Measurements from ENCODE around the gene MGMT. TPM values are rescaled to one million over a fixed set of nuclear protein-coding genes. Genes with fewer than 3 reads are reported as not detected.

The MGMT gene
- total RNA-seq, 3 donors from 2014 or later: 34.1 to 57.8 (median 46.7) TPM

DNA sequence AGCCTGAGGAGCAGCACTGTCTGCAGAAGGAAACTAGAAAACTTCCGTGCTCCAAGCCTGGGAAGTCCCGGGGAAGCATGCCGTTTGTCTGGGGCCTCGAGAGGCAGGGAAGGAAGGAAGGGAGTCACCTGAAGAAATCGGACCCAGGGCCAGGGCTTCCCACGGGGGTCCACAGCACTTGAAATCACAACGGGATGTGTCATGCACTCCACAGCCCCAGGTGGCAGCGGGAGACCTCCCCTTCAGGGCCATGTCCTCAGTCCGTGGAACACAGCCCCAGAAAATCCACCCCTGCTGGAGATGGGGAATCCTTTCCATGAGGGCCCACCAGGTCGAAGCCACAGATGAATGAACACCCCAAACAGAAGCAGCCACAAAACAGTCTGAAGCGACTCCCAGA lies 239.5 kb downstream of the MGMT start:
- H3K4me3 ChIP-seq: no peak overlapping the region
- H3K36me3 ChIP-seq: no peaks in the 10 kb centered on the region
- no peaks in the 10 kb centered on the region for H3K27me3 ChIP-seq
- DNase-seq (ENCODE audit: low spot score in 2 of 2): no peak
- peaks cover 0 to 8% of the 10 kb centered on the region in 2 donors for H3K4me1 ChIP-seq
- intact Hi-C loops (cut with DNase I; ENCODE audit: low total_unique reads): no loop called here
- H3K27ac ChIP-seq: no peak overlapping the region
- no peaks in the 10 kb centered on the region for H3K9me3 ChIP-seq
- TF ChIP-seq, protein P1, sequence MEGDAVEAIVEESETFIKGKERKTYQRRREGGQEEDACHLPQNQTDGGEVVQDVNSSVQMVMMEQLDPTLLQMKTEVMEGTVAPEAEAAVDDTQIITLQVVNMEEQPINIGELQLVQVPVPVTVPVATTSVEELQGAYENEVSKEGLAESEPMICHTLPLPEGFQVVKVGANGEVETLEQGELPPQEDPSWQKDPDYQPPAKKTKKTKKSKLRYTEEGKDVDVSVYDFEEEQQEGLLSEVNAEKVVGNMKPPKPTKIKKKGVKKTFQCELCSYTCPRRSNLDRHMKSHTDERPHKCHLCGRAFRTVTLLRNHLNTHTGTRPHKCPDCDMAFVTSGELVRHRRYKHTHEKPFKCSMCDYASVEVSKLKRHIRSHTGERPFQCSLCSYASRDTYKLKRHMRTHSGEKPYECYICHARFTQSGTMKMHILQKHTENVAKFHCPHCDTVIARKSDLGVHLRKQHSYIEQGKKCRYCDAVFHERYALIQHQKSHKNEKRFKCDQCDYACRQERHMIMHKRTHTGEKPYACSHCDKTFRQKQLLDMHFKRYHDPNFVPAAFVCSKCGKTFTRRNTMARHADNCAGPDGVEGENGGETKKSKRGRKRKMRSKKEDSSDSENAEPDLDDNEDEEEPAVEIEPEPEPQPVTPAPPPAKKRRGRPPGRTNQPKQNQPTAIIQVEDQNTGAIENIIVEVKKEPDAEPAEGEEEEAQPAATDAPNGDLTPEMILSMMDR (IDR thresholded peaks at IDR 0.05): no peak
- TF ChIP-seq POLR2AphosphoS5 (IDR thresholded peaks at IDR 0.05) (no peak), POLR2A (IDR thresholded peaks at IDR 0.05) (no peak)

DNA sequence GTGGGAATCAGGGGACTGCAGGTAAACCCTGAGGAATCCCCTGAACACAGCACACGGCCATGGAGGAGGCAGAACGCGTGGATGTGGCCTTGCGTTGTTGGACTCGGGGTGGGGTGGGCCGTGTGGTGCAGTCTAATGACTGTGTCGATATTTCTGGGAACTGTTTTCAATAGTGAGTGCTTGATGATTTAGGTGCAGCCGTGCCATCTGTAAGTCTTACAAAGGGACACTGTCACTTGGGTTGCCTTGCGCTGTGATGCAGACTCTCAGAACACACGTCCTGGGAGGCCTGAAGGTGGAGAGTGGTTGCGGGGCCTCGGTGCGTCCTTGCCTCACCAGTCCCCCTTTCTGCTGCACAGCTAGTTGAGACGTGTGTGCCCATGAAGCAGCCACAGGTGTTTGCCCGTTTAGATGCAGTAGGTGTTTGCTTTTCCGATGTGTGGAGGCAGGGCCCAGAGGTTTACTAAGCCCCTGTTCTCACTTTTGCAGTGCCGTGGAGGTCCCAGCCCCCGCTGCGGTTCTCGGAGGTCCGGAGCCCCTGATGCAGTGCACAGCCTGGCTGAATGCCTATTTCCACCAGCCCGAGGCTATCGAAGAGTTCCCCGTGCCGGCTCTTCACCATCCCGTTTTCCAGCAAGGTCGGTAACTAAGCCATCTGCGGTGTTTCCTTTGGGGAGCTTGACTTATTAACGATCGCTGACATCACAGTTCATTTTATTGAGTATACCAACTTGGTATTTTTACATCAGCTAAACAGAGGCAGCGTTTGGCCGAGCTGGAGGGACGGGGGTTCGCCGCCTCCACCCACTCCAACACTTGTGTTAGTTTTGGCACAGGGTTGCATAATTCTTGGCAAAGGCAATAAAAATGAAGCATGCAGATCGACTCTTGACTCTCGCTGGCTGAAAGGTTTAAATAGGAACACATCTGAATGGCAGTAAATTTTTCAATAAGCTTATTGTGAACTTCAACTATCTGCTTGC lies 240.7 kb downstream of the MGMT start:
- intact Hi-C loops (cut with DNase I; ENCODE audit: low total_unique reads): no loop called here
- DNase-seq (ENCODE audit: low spot score in 2 of 2): no peak

DNA sequence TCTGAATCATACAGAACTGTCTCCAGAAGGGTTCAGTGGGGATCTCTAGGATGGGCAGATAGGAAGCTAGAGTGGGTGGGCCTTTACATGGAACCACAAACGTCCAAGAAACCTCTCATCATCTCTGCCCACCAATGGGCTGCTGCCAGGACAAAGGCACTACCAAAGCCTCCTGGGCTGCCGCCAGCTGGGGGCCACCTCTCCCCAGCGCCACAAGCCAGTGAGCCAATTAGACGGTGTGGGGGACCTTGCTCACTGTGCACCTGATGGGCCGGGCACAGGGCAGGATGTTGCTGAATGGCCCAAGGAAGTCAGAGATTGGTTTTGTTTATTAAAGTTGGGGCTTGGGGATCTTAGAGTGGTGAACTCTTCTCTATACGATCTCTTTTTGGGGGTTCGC lies 242.1 kb downstream of the MGMT start:
- TF ChIP-seq, protein P1 (IDR thresholded peaks at IDR 0.05): no peak
- TF ChIP-seq POLR2A (IDR thresholded peaks at IDR 0.05): no peak

More for the DNA sequence above, 240.7 kb downstream of the MGMT start:
- Histone ChIP-seq H3K27me3 (no peaks in the 10 kb centered on the region), H3K4me1 (peaks cover 0 to 8% of the 10 kb centered on the region in 2 donors), H3K36me3 (no peaks in the 10 kb centered on the region), H3K27ac (no peak overlapping the region), H3K4me3 (peak overlapping the region in 2 of 3 donors; percentile 24 to 52), H3K9me3 (no peaks in the 10 kb centered on the region)
- TF ChIP-seq POLR2AphosphoS5 (IDR thresholded peaks at IDR 0.05) (no peak), POLR2A (IDR thresholded peaks at IDR 0.05) (no peak)
- TF ChIP-seq, protein P1 (IDR thresholded peaks at IDR 0.05): no peak

DNA sequence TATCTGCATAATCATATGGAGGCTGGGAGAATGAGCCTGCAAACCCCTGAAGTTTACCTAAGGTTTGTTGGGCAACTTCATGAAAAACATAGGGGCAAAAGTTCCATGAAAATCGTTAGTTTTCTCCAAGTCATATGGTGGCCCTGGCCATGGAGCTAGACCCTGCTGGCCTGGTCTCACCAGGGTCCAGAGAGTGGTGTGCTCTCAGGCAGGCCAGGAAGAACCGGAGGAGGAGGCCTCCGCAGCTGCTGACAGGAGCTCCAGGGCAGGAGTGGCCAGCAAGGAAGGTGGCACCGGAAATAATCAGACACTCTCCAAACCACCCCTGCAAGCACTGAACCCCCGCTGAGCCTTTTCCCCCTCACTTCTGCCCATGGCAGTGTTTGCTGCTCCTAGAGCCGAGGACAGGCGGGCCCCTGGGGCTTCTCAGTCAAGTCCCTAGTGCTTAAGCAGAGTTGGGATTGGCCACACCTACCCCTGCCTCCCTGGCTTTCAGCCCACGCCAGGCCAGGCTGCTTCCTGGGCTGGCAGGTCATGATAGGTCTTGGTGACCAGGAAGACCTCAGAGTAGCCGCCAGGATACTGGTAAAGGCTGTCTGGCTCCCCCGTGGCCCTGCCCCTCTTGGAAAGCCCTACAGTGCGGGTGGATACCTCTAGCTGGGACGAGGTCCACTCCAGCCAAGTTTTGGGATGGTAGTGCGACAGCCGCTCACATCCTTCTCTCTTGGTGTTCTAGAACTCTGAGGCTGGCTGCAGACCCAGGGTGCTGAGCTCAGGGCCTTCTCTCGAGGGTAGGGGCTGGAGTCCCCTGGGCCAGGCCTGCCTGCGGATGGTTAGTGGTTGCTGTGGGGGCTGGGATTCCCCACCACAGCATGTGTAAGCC lies 242.8 kb downstream of the MGMT start:
- no peaks in the 10 kb centered on the region for H3K27me3 ChIP-seq
- H3K4me3 ChIP-seq: no peak overlapping the region
- H3K9me3 ChIP-seq: no peaks in the 10 kb centered on the region
- DNase-seq (ENCODE audit: low spot score in 2 of 2): no peak
- H3K4me1 ChIP-seq: peaks cover 0 to 8% of the 10 kb centered on the region in 2 donors
- H3K27ac ChIP-seq: no peak overlapping the region
- intact Hi-C loops (cut with DNase I; ENCODE audit: low total_unique reads): no loop called here
- no peak for TF ChIP-seq POLR2AphosphoS5 (IDR thresholded peaks at IDR 0.05)
- TF ChIP-seq, protein P1 (IDR thresholded peaks at IDR 0.05): no peak
- no peak for TF ChIP-seq POLR2A (IDR thresholded peaks at IDR 0.05)
- no peaks in the 10 kb centered on the region for H3K36me3 ChIP-seq

More for the DNA sequence above, 242.1 kb downstream of the MGMT start:
- H3K4me3 ChIP-seq: no peak overlapping the region
- no peak overlapping the region for H3K27ac ChIP-seq
- no peaks in the 10 kb centered on the region for H3K27me3 ChIP-seq
- H3K9me3 ChIP-seq: no peaks in the 10 kb centered on the region
- peaks cover 0 to 8% of the 10 kb centered on the region in 2 donors for H3K4me1 ChIP-seq
- no peaks in the 10 kb centered on the region for H3K36me3 ChIP-seq
- DNase-seq (ENCODE audit: low spot score in 2 of 2): no peak
- intact Hi-C loops (cut with DNase I; ENCODE audit: low total_unique reads): no loop called here
